Thyroid gland (tissue), 4 donors: ENCODE data around the gene GRIN3A.

Experiments used
- CTCF ChIP-seq, 6 experiments: fragments of 200-600 bp in 3 of 6; fragments of 450-650 bp in 3 of 6; sonication (generic) in 3 of 6; IDR thresholded peaks; one replicate each; pipeline ENCODE4 v1.5.1; 2016 to 2019; ENCODE audit warnings: antibody characterized with exemption in 6 of 6, mild to moderate bottlenecking in 2 of 6, inconsistent platforms in 1 of 6, moderate library complexity in 1 of 6
- POLR2A ChIP-seq, 2 donors: fragments of 450-650 bp; IDR thresholded peaks; one replicate each; pipeline ENCODE4 v1.6.1; 2017; ENCODE audit warnings: antibody characterized with exemption in 2 of 2, mild to moderate bottlenecking in 2 of 2, moderate library complexity in 1 of 2

- TF ChIP-seq CTCF (IDR thresholded peaks at IDR 0.05) (no peak), POLR2A (IDR thresholded peaks at IDR 0.05) (no peak)
These were observed 103.6 kb downstream of the GRIN3A start for GRCh38 chr9:101634741-101635409.
